Ovary (tissue), 3 donors: ENCODE data around the gene ZSWIM8.

Source experiments
- EP300 ChIP-seq: sonication (generic); formaldehyde crosslinking; IDR thresholded peaks from one replicate; pipeline ENCODE4 v1.6.1; 2017; ENCODE audit warnings: antibody characterized with exemption
- POLR2A ChIP-seq: fragments of 450-650 bp; IDR thresholded peaks from one replicate; pipeline ENCODE4 v1.6.1; 2017; ENCODE audit warnings: antibody characterized with exemption, mild to moderate bottlenecking, moderate library complexity
- TF ChIP-seq, protein P1 (sequence below), 3 donors: fragments of 450-650 bp in 2 of 3; fragments of 200-600 bp in 1 of 3; IDR thresholded peaks; one replicate each; pipeline versions ENCODE4 v1.5.1 to v1.8.0; 2016 to 2022; ENCODE audit warnings: antibody characterized with exemption in 3 of 3, mild to moderate bottlenecking in 1 of 3
- donor health status: DM: no; HTN: no; CAD: no.

DNA sequence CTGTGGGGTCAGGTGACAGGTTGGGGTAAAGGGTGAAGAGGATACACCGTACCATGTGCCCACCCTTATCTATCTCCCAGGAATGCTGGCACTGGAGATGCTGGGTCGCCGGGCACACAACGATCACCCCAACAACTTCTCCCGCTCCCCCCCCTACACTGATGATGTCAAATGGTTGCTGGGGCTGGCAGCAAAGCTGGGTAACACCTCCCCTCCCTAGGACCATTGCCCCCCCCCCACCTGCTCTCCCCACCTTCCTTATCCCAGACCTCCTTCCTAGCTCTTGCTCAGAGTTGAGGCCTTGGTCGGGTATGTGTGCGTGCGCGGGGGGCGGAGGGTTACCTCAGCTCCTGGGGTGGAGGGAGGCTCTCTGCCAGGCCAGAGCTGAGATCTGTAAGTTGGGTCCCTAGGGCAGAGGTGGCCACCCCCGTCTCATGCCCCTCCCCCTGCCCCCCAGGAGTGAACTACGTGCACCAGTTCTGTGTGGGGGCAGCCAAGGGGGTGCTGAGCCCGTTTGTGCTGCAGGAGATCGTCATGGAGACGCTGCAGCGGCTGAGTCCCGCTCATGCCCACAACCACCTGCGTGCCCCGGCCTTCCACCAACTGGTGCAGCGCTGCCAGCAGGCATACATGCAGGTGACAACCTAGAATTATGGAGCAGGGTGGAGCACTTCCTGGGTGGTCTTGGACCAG, 15.3 kb downstream of the ZSWIM8 start:
- TF ChIP-seq, protein P1, sequence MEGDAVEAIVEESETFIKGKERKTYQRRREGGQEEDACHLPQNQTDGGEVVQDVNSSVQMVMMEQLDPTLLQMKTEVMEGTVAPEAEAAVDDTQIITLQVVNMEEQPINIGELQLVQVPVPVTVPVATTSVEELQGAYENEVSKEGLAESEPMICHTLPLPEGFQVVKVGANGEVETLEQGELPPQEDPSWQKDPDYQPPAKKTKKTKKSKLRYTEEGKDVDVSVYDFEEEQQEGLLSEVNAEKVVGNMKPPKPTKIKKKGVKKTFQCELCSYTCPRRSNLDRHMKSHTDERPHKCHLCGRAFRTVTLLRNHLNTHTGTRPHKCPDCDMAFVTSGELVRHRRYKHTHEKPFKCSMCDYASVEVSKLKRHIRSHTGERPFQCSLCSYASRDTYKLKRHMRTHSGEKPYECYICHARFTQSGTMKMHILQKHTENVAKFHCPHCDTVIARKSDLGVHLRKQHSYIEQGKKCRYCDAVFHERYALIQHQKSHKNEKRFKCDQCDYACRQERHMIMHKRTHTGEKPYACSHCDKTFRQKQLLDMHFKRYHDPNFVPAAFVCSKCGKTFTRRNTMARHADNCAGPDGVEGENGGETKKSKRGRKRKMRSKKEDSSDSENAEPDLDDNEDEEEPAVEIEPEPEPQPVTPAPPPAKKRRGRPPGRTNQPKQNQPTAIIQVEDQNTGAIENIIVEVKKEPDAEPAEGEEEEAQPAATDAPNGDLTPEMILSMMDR (IDR thresholded peaks at IDR 0.05): no peak
- TF ChIP-seq POLR2A (no peak), EP300 (no peak)
